ENCODE data around the gene NEK6. TPM values are rescaled to one million over a fixed set of nuclear protein-coding genes. Genes with fewer than 3 reads are reported as not detected.

NEK6 gene
- polyA plus RNA-seq, 2 of the 4 experiments (the other 2 are of a cell fraction) = 26.1 to 33.7 TPM

- TF ChIP-seq USF2 (IDR thresholded peaks at IDR 0.05) (no peak), RAD21 (conservative IDR thresholded peaks at IDR 0.05 in 1 of 2, IDR thresholded peaks at IDR 0.05 in 1 of 2) (peak; percentile 25 to 38; a peak in 2 of 5 replicates), JUNB (IDR thresholded peaks at IDR 0.05) (peak; percentile 93), HEYL (CRISPR knock-in tag; IDR thresholded peaks at IDR 0.05) (no peak), NR3C1 (IDR thresholded peaks at IDR 0.05) (no peak), KDM5A (IDR thresholded peaks at IDR 0.05) (no peak), MAZ (IDR thresholded peaks at IDR 0.05; ENCODE audit: borderline replicate concordance, low read depth, low read length) (no peak), MAFK (IDR thresholded peaks at IDR 0.05; ENCODE audit: partially characterized antibody) (peak; percentile 23), RARB (CRISPR knock-in tag; IDR thresholded peaks at IDR 0.05) (0 out of 2 replicates have a peak, but pooled peaks have one; percentile 51), FOSB (CRISPR knock-in tag; IDR thresholded peaks at IDR 0.05) (0 out of 2 replicates have a peak, but pooled peaks have one; percentile 47), CTCF (IDR thresholded peaks at IDR 0.05) (no peak), PBX3 (IDR thresholded peaks at IDR 0.05) (peak; percentile 79), RNF2 (IDR thresholded peaks at IDR 0.05; ENCODE audit: borderline replicate concordance, low read depth) (no peak), CBX8 (IDR thresholded peaks at IDR 0.05) (no peak), CHD2 (IDR thresholded peaks at IDR 0.05; ENCODE audit: low read length, partially characterized antibody) (no peak), TFCP2L1 (CRISPR knock-in tag; IDR thresholded peaks at IDR 0.05) (no peak), SMC3 (IDR thresholded peaks at IDR 0.05) (no peak; the same call in 2 of the 3 replicates), EP300 (IDR thresholded peaks at IDR 0.05) (peak; percentile 59 to 84; a peak in 3 of 5 replicates), HOXA7 (CRISPR knock-in tag; IDR thresholded peaks at IDR 0.05) (no peak), MYC (IDR thresholded peaks at IDR 0.05; ENCODE audit: borderline replicate concordance, low read length) (no peak), EHMT2 (IDR thresholded peaks at IDR 0.05; ENCODE audit: low read depth) (no peak), JUN (IDR thresholded peaks at IDR 0.05) (peak in 1 of 2 experiments; percentile 88; a peak in 3 of 5 replicates), CEBPB (IDR thresholded peaks at IDR 0.05) (peak in 1 of 2 experiments; percentile 76; a peak in 2 of 4 replicates), CHD4 (IDR thresholded peaks at IDR 0.05; ENCODE audit: borderline replicate concordance) (no peak), NFE2L2 (conservative IDR thresholded peaks at IDR 0.05; ENCODE audit: low read length) (no peak)
- TF ChIP-seq, protein P1, sequence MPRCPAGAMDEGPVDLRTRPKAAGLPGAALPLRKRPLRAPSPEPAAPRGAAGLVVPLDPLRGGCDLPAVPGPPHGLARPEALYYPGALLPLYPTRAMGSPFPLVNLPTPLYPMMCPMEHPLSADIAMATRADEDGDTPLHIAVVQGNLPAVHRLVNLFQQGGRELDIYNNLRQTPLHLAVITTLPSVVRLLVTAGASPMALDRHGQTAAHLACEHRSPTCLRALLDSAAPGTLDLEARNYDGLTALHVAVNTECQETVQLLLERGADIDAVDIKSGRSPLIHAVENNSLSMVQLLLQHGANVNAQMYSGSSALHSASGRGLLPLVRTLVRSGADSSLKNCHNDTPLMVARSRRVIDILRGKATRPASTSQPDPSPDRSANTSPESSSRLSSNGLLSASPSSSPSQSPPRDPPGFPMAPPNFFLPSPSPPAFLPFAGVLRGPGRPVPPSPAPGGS (IDR thresholded peaks at IDR 0.05) = peak; percentile 42; the same call in 1 of the 3 replicates
- TF ChIP-seq, protein P2, sequence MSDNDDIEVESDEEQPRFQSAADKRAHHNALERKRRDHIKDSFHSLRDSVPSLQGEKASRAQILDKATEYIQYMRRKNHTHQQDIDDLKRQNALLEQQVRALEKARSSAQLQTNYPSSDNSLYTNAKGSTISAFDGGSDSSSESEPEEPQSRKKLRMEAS (IDR thresholded peaks at IDR 0.05) = peak; percentile 95
- TF ChIP-seq, protein P3, sequence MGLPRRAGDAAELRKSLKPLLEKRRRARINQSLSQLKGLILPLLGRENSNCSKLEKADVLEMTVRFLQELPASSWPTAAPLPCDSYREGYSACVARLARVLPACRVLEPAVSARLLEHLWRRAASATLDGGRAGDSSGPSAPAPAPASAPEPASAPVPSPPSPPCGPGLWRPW (IDR thresholded peaks at IDR 0.05) = no peak
- TF ChIP-seq, protein P4, sequence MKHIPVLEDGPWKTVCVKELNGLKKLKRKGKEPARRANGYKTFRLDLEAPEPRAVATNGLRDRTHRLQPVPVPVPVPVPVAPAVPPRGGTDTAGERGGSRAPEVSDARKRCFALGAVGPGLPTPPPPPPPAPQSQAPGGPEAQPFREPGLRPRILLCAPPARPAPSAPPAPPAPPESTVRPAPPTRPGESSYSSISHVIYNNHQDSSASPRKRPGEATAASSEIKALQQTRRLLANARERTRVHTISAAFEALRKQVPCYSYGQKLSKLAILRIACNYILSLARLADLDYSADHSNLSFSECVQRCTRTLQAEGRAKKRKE (CRISPR knock-in tag; IDR thresholded peaks at IDR 0.05; ENCODE audit: low read depth) = 0 out of 2 replicates have a peak, but pooled peaks have one; percentile 31
These were observed 51.9 kb downstream of the NEK6 start (continued) for GRCh38 chr9:124309667-124310084.
